Osteoblast (primary cell): ENCODE data around the gene ANKUB1. TPM values are rescaled to one million over a fixed set of nuclear protein-coding genes. Genes with fewer than 3 reads are reported as not detected.

Experiments used
- DNase-seq: peaks from one replicate; pipeline ENCODE4 v3.0.0; 2011; ENCODE audit warnings: low spot score, mixed read lengths; ENCODE audit not compliant: insufficient read length; ENCODE audit errors: missing footprints
- H2AFZ ChIP-seq: 2 replicates; pipeline ENCODE4 v1.6.0; 2011; ENCODE audit warnings: mild to moderate bottlenecking, low read length
- H3K27ac ChIP-seq: 2 replicates; pipeline ENCODE4 v1.5.1; 2011; ENCODE audit warnings: mild to moderate bottlenecking, low read depth, low read length, moderate library complexity
- H3K27me3 ChIP-seq: 2 replicates; pipeline ENCODE4 v1.6.0; 2012; ENCODE audit warnings: mild to moderate bottlenecking, control low read depth, inconsistent platforms, low read length, moderate library complexity; ENCODE audit not compliant: insufficient read depth
- H3K36me3 ChIP-seq: 2 replicates; pipeline ENCODE4 v1.5.1; 2011; ENCODE audit warnings: mild to moderate bottlenecking, low read length, control low read depth, moderate library complexity; ENCODE audit not compliant: insufficient read depth
- H3K4me1 ChIP-seq: 2 replicates; pipeline ENCODE4 v1.5.1; 2011; ENCODE audit warnings: mild to moderate bottlenecking, low read length, control low read depth, moderate library complexity; ENCODE audit not compliant: insufficient read depth
- H3K4me2 ChIP-seq: 2 replicates; pipeline ENCODE4 v1.6.0; 2011; ENCODE audit warnings: mild to moderate bottlenecking, low read length; ENCODE audit not compliant: insufficient read depth
- H3K4me3 ChIP-seq: fragments of 200-600 bp; sonication (generic); 3 replicates; pipeline ENCODE4 v1.5.1; 2012; ENCODE audit warnings: mild to moderate bottlenecking, low read length, inconsistent platforms; ENCODE audit not compliant: insufficient read depth
- H3K79me2 ChIP-seq: 2 replicates; pipeline ENCODE4 v1.6.0; 2012; ENCODE audit warnings: mild to moderate bottlenecking, low read length, control low read depth, inconsistent platforms; ENCODE audit not compliant: insufficient read depth
- H3K9me3 ChIP-seq: 2 replicates; pipeline ENCODE4 v1.5.1; 2011; ENCODE audit warnings: low read depth, low read length, control low read depth
- H4K20me1 ChIP-seq: 2 replicates; pipeline ENCODE4 v1.6.0; 2012; ENCODE audit warnings: mild to moderate bottlenecking, low read length, control low read depth; ENCODE audit not compliant: insufficient read depth
- CTCF ChIP-seq: IDR thresholded peaks from 2 replicates; pipeline ENCODE4 v1.5.1; 2011; ENCODE audit warnings: mild to moderate bottlenecking, low read depth, low read length, moderate library complexity; ENCODE audit errors: extremely low read depth
- total RNA-seq: library from RNA; depleted of rRNA; stranded (reverse); fragments of >200 nt; gene quantifications from 2 replicates; pipeline ENCODE4 v1.2.3, GENCODE V29; 2012

Gene ANKUB1
- total RNA-seq, 1 donor: under 0.01 TPM

GRCh38 chr3:149723781-149724180, 68.6 kb downstream of the ANKUB1 start:
- no peaks in the 10 kb centered on the region for H4K20me1 ChIP-seq
- H3K27me3 ChIP-seq: no peaks in the 10 kb centered on the region
- H3K4me3 ChIP-seq: no peak overlapping the region
- H3K79me2 ChIP-seq: no peaks in the 10 kb centered on the region
- no peaks in the 10 kb centered on the region for H3K9me3 ChIP-seq
- H3K4me1 ChIP-seq: peaks cover 8% of the 10 kb centered on the region
- H3K4me2 ChIP-seq: no peak overlapping the region
- no peak overlapping the region for H2AFZ ChIP-seq
- no peak for TF ChIP-seq CTCF
- DNase-seq: no peak
- no peak overlapping the region for H3K27ac ChIP-seq
- no peaks in the 10 kb centered on the region for H3K36me3 ChIP-seq

GRCh38 chr3:149720918-149721317, 71.4 kb downstream of the ANKUB1 start:
- H3K4me2 ChIP-seq: no peak overlapping the region
- H2AFZ ChIP-seq: no peak overlapping the region
- H3K9me3 ChIP-seq: no peaks in the 10 kb centered on the region
- no peaks in the 10 kb centered on the region for H3K27me3 ChIP-seq
- H3K27ac ChIP-seq: no peak overlapping the region
- H3K4me1 ChIP-seq: no peaks in the 10 kb centered on the region
- H3K4me3 ChIP-seq: no peak overlapping the region
- no peaks in the 10 kb centered on the region for H4K20me1 ChIP-seq
- TF ChIP-seq CTCF: no peak
- H3K36me3 ChIP-seq: no peaks in the 10 kb centered on the region
- no peaks in the 10 kb centered on the region for H3K79me2 ChIP-seq
- DNase-seq: no peak

GRCh38 chr3:149717391-149718056, 74.8 kb downstream of the ANKUB1 start:
- no peaks in the 10 kb centered on the region for H4K20me1 ChIP-seq
- peak overlapping the region; percentile 82 for H2AFZ ChIP-seq
- no peaks in the 10 kb centered on the region for H3K36me3 ChIP-seq
- H3K27ac ChIP-seq: no peak overlapping the region
- H3K4me2 ChIP-seq: peak overlapping the region; percentile 59
- peak overlapping the region; percentile 14 for H3K4me3 ChIP-seq
- DNase-seq: peak; percentile 89
- no peaks in the 10 kb centered on the region for H3K27me3 ChIP-seq
- no peaks in the 10 kb centered on the region for H3K79me2 ChIP-seq
- peak; percentile 78 for TF ChIP-seq CTCF
- no peaks in the 10 kb centered on the region for H3K9me3 ChIP-seq
- no peaks in the 10 kb centered on the region for H3K4me1 ChIP-seq

GRCh38 chr3:149716984-149717383, 75.4 kb downstream of the ANKUB1 start:
- no peaks in the 10 kb centered on the region for H3K27me3 ChIP-seq
- H3K4me3 ChIP-seq: peak overlapping the region; percentile 14

More at GRCh38 chr3:149716984-149717383, 75.4 kb downstream of the ANKUB1 start:
- peak overlapping the region; percentile 82 for H2AFZ ChIP-seq
- H3K4me1 ChIP-seq: no peaks in the 10 kb centered on the region
- H3K36me3 ChIP-seq: no peaks in the 10 kb centered on the region
- H4K20me1 ChIP-seq: no peaks in the 10 kb centered on the region
- no peaks in the 10 kb centered on the region for H3K79me2 ChIP-seq
- TF ChIP-seq CTCF: no peak
- no peak overlapping the region for H3K27ac ChIP-seq
- H3K9me3 ChIP-seq: no peaks in the 10 kb centered on the region
- no peak for DNase-seq
- H3K4me2 ChIP-seq: peak overlapping the region; percentile 59
